Dermis blood vessel endothelial cell (primary cell): ENCODE data around the gene NECAB3. TPM values are rescaled to one million over a fixed set of nuclear protein-coding genes. Genes with fewer than 3 reads are reported as not detected.
"Not testable (repeated sequence)": the region's sequence is repeated elsewhere in the genome, so short reads cannot be mapped to it uniquely, and the experiment has no call there.

Source experiments
- DNase-seq: peaks from one replicate; pipeline ENCODE4 v3.0.0; 2010
- total RNA-seq: library from RNA; depleted of rRNA; stranded (reverse); fragments of >200 nt; gene quantifications from 2 replicates; pipeline ENCODE4 v1.2.3, GENCODE V29; 2014

Gene NECAB3, protein sequence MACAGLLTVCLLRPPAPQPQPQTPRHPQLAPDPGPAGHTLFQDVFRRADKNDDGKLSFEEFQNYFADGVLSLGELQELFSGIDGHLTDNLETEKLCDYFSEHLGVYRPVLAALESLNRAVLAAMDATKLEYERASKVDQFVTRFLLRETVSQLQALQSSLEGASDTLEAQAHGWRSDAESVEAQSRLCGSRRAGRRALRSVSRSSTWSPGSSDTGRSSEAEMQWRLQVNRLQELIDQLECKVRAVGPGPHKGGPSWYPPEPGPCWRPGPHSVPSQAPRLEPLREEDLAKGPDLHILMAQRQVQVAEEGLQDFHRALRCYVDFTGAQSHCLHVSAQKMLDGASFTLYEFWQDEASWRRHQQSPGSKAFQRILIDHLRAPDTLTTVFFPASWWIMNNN
- total RNA-seq = 10.2 and 12.4 TPM in 2 replicates

- peak; percentile 80 for DNase-seq
Observed at GRCh38 chr20:33674294-33675135, at the start of gene NECAB3. NECAB3 (minus strand) TSS chr20:33674428; CDS start chr20:33674352, 76 bp downstream.

DNA sequence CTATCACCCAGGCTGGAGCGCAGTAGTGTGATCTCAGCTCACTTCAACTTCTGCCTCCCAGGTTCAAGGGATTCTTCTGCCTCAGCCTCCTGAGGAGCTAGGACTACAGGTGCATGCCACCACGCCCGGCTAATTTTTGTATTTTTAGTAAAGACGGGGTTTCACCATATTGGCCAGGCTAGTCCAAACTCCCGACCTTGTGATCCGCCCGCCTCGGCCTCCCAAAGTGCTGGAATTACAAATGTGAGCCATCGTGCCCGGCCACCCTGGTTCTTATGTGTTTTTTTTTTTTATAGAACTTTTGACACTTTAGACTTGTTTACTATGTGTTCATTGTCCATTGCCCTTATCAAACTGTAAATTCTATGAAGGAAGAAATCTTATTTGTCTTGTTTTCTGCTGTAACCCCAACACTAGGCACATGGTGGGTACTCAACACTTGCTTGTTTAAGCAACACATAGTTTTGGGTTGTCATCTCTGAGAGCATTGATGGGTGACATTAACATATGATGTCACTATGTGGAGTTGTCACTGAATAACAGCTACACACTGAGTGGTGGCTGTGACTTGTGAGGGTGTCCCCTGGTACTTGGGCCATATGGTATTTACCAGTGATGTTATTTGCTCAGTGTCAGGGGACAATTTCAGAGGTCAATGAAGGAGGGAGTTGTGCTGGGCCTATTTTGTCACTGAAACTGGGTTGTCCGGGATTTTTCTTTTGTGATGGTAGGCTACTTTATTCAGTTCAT is 47.3 kb upstream of the NECAB3 start:
- no peak for DNase-seq

DNA sequence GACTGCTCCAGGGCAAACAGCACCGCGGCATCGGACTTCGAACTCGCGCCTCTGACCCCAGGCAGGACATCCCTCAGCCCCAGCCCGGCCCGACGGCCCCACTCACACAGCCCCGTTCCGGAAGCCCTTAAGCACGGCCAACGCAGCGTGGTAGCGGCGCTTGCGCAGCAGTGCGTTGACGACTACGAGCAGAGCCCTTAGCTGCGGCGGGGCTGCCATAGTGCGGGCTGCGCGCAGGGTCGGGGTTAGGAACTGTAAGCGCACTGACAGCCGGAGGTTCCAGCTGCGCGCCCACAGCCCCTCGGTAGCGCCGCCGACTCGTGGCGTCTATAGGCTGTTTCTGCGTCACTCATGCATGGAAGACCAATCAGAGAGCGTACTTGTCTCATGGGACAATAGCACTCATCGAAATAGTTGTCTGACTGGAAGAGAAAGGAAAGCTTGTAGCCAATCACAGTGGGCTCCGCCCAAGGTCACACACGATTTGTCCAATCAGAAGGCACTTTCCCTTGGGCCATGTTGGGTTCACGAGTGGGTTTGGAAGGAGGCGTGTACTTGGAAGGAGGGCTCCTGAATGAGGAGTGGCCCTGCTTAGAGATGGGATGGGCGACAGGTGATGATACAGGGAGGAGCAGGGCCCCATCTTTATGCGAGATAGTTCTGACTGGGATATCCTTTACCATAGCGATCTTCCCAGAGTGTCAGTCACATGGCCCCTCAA is 45.9 kb upstream of the NECAB3 start, which contains the start of gene PXMP4:
TSS of gene PXMP4 (minus strand) at position 322 of the 721 bp plus-strand sequence. CDS start at position 219, 103 bp downstream.
- DNase-seq = peak; percentile 99

GRCh38 chr20:33719277-33719988 is 45.2 kb upstream of the NECAB3 start:
- DNase-seq = no peak

DNA sequence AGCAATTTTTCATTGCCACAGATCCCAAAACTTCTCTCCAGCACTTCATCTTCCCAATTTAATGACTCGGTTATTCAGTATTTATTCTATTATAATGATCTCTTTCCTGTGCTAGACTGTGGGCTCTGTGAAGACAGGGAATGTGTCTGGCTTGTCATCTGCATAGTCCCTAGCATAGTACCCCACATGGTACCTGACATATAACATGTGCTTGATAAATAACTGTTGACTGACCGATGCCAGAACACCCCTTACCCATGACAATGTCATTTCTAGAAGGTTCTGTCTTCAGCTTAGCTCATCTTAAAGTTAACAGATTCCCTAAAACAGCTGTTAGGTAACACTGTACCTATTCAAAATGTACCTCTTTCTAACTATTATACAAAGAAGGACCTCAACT is 42.3 kb upstream of the NECAB3 start:
- no peak for DNase-seq

DNA sequence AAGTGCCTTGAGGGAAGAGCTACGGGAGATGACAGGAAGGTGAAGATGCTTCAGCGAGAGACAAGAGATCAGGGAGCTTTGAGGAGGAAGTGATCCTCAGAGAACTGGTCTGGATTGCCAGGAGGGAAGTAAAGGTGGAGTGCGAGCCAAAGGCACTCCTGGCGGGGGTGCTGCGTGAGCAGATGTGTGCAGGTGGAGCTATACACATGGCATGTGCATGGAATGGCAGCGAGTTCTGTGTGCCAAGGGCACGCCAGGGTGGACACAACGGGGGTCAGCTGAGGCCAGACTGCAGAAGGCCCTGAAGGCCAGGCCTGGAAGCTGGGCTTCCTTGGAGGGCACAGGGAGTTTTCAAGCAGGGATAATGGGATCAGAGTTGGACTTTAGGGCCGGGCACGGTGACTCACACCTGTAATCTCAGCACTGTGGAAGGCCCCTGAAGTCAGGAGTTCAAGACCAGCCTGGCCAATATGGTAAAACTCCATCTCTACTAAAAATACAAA is 39.7 kb upstream of the NECAB3 start:
- no peak for DNase-seq

DNA sequence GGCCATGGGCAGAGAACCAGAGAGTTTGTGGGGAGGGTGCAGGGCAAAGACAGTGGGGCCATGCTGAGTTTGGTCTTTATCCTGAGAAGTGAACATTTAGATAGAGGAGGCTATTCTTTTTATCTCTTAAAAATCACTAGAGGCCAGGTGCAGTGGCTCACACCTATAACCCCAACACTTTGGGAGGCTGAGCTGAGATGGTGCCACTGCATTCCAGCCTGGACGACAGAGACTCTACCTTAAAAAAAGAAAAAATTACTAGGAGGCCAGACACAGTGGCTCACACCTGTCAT is 37.2 kb upstream of the NECAB3 start:
- DNase-seq = no peak

- DNase-seq = no peak
Observed at GRCh38 chr20:33710681-33711445, 36.6 kb upstream of the NECAB3 start.

- no peak for DNase-seq
Observed at GRCh38 chr20:33709905-33710541, 35.8 kb upstream of the NECAB3 start.

GRCh38 chr20:33709398-33709797 is 35.2 kb upstream of the NECAB3 start:
- no peak for DNase-seq

DNA sequence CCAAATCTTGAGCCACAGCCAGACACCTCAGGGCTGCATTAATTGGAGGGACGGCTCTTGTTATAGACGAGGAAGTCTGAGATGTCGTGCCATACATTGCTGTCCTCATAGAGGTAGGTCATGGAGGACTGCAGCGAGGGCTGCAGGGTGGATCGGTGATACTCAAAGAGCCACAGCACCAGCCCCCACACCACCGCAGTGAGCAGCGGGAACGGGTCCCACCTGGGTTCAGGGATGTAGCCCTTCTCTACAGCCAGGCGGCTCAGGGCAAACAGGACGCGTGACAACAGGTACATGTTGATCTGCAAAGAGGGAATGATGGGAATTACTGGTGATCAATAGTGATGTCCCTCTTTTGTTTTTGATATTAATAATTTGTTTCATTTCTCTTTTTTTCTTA is 33.4 kb upstream of the NECAB3 start:
- DNase-seq = no peak

DNA sequence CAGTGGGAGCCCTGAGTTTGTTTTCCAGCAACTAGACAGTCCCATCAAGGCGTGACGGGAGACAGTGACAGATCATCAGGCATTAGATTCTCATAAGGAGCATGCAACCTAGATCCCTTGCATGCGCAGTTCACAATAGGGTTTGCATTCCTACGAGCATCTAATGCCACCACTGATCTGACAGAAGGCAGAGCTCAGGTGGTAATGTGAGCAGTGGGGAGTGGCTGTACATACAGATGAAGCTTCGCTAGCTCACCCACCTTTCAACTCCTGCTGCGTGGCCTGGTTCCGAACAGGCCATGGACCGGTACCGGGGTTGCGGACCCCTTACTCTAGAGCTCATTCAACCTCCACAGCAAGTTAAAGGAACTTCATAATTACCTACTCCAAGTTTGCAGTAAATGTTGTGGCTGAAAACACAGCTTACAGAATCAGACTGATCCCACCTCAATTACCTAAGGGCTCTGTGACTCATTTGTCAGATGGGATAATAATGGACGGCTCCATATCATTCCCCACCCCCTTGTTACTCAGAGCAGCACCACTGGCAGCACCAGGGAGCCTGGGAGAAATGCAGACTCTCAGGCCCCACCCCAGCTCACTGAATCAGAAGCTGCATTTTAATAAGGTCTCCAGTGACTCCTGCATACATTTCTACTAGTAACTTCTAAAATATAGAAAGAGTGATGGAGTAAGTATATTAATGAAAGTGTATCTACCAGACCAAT is 30.1 kb upstream of the NECAB3 start:
- no peak for DNase-seq

GRCh38 chr20:33703498-33704137 is 29.4 kb upstream of the NECAB3 start:
- DNase-seq = no peak

- no peak for DNase-seq
Observed at GRCh38 chr20:33702861-33703260, 28.6 kb upstream of the NECAB3 start.

DNA sequence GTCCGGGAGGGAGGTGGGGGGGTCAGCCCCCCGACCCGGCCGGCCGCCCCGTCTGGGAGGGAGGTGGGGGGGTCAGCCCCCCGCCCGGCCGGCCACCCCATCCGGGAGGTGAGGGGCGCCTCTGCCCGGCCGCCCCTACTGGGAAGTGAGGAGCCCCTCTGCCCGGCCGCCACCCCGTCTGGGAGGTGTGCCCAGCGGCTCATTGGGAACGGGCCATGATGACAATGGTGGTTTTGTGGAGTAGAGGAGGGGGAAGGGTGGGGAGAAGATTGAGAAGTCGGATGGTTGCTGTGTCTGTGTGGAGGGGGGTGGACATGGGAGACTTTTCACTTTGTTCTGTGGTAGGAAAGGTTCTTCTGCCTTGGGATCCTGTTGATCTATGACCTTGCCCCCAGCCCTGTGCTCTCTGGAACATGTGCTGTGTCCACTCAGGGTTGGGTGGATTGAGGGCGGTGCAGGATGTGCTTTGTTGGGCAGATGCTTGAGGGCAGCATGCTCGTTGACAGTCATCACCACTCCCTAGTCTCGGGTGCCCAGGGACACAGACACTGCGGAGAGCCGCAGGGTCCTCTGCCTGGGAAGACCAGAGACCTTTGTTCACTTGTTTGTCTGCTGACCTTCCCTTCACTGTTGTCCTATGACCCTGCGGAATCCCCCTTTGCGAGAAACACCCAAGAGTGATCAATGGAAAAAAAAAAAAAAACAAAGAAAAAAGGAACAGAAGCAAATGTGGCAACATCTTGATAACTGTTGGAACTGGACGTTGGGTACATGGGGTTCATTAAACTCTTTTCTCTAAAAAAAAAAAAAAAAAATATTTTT is 27.6 kb upstream of the NECAB3 start:
- no peak for DNase-seq

DNA sequence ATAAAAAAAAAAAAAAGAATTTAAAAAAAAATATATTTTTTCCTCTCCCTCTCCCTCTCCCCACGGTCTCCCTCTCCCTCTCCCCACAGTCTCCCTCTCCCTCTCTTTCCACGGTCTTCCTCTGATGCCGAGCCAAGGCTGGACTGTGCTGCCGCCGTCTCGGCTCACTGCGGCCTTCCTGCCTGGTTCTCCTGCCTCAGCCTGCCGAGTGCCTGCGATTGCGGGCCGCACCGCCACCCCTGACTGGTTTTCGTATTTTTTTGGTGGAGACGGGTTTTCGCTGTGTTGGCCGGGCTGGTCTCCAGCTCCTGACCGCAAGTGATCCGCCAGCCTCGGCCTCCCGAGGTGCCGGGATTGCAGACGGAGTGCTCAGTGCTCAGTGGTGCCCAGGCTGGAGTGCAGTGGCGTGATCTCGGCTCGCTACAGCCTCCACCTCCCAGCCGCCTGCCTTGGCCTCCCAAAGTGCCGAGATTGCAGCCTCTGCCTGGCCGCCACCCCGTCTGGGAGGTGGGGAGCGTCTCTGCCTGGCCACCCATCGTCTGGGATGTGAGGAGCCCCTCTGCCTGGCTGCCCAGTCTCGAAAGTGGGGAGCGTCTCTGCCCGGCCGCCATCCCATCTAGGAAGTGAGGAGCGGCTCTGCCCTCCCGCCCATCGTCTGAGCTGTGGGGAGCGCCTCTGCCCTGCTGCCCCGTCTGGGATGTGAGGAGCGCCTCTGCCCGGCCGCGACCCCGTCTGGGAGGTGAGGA is 26.6 kb upstream of the NECAB3 start:
- not testable (repeated sequence) for DNase-seq

GRCh38 chr20:33698966-33699365 is 24.7 kb upstream of the NECAB3 start:
- not testable (repeated sequence) for DNase-seq
